Psoas muscle (tissue), 8 donors: Measurements from ENCODE around the gene AFAP1. TPM values are rescaled to one million over a fixed set of nuclear protein-coding genes. Genes with fewer than 3 reads are reported as not detected.

Source experiments
- ATAC-seq, 4 donors: fragments of 200-7000 bp; cut with Tn5 transposase; one replicate each; pipeline ENCODE4 v1.9.1; 2020; ENCODE audit warnings: moderate library complexity in 3 of 4, mild to moderate bottlenecking in 2 of 4
- DNase-seq, 2 donors: peaks; one replicate each; pipeline ENCODE4 v3.0.0-alpha.2; 2020
- H3K27ac ChIP-seq: fragments of 200-600 bp; one replicate; pipeline ENCODE4 v1.8.0; 2022
- H3K27me3 ChIP-seq, 3 donors: fragments of 200-600 bp in 1 of 3; one replicate each; pipeline versions ENCODE4 v1.6.1 to v1.8.0; 2013 to 2022; ENCODE audit warnings: low read length in 2 of 3, mild to moderate bottlenecking in 2 of 3, moderate library complexity in 1 of 3; ENCODE audit not compliant: insufficient read depth in 3 of 3
- H3K36me3 ChIP-seq, 2 donors: fragments of 200-600 bp in 1 of 2; one replicate each; pipeline versions ENCODE4 v1.6.1 to v1.8.0; 2013 to 2022; ENCODE audit warnings: low read depth in 1 of 2, mild to moderate bottlenecking in 1 of 2, moderate library complexity in 1 of 2; ENCODE audit not compliant: insufficient read depth in 1 of 2
- H3K4me1 ChIP-seq: fragments of 200-600 bp; one replicate; pipeline ENCODE4 v1.8.0; 2022
- H3K4me3 ChIP-seq: fragments of 200-600 bp; one replicate; pipeline ENCODE4 v1.8.0; 2022; ENCODE audit warnings: mild to moderate bottlenecking
- H3K9me3 ChIP-seq: fragments of 200-600 bp; one replicate; pipeline ENCODE4 v1.8.0; 2022
- CTCF ChIP-seq: fragments of 200-600 bp; IDR thresholded peaks from one replicate; pipeline ENCODE4 v1.8.0; 2022; ENCODE audit warnings: antibody characterized with exemption
- WGBS, 3 donors: extraction: QIAGEN DNeasy Blood & Tissue Kit; methylation state at CpG; one replicate each; pipeline versions ENCODE4 v1.1.6 to v1.1.7; 2013; 5-methylcytosine and 5-hydroxymethylcytosine counted together
- intact Hi-C, 2 donors: fragments of 100-400 bp; cut with DNase I; formaldehyde crosslinking; loops; one replicate each; pipeline versions ENCODE4 v1.11.0 to v1.14.2; 2022
- polyA plus RNA-seq, 3 donors: library from polyadenylated mRNA; stranded (reverse); fragments of 200-250 nt; gene quantifications; one replicate each; pipeline ENCODE4 v1.2.3, GENCODE V29; 2013
- total RNA-seq, 4 donors: library from RNA; stranded (reverse); fragmentation: NEBNext Ultra II Directional in 2 of 4; extraction: Animal tissue kit (Norgen Biotek cat#: 25700) in 2 of 4; gene quantifications; one replicate each; pipeline versions ENCODE4 v1.2.1 to v1.2.4, GENCODE V29; 2021 to 2023
- donor health status: healthy with polysubstance abuse.
- donor health status: DM: no; HTN: no; CAD: no; lungs with moderate emphysema.
- donor health status: Bipolar disorder and iron deficiency.
- donor health status: healthy.
- donor health status: DM: yes; HTN: yes; CAD: no.
- donor health status: DM: no; HTN: no; CAD: no.
- donor health status: DM: no; HTN: no; CAD: no.
- donor health status: DM: yes; HTN: yes; CAD: no.

AFAP1 gene
- total and polyA plus RNA-seq, 7 donors: 1.3 to 11.4 (median 2.6) TPM

DNA sequence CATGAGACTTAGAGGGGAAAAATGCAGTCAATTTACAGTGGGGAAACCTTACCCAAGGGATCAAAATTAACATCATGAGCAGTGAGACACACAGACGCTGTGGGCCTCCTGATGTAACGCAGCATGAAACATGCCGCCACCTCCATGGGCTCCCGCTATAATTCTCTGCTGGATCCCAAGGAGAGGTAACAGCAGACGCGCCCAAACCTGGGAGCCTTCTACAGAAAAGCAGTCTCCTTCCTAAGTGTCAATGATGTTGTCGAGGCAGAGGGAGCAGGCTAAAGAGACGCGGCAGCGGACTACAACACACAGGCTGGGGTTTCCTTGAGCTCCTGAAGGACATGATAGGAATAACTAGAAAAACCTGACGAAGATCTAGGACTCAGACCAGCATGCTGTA, 142.3 kb downstream of the AFAP1 start:
- no peaks in the 10 kb centered on the region for H3K9me3 ChIP-seq
- H3K4me3 ChIP-seq: no peak overlapping the region
- no peak for ATAC-seq
- H3K27ac ChIP-seq: no peak overlapping the region
- intact Hi-C loops: no loop called here
- peaks cover 0 to 62% of the 10 kb centered on the region in 2 donors for H3K36me3 ChIP-seq
- 92 to 94% (median 92%) methylated on average over 11 of the region's 11 CpGs for WGBS, 3 donors
- no peaks in the 10 kb centered on the region for H3K4me1 ChIP-seq
- no peaks in the 10 kb centered on the region for H3K27me3 ChIP-seq
- TF ChIP-seq CTCF: no peak
- DNase-seq: no peak

GRCh38 chr4:7795983-7796382, 143.7 kb downstream of the AFAP1 start:
- no peak for ATAC-seq
- intact Hi-C loops: no loop called here

GRCh38 chr4:7793186-7793585, 146.5 kb downstream of the AFAP1 start:
- no peaks in the 10 kb centered on the region for H3K9me3 ChIP-seq
- ATAC-seq: no peak
- no peak for TF ChIP-seq CTCF
- H3K4me1 ChIP-seq: peaks cover 7% of the 10 kb centered on the region
- no peaks in the 10 kb centered on the region for H3K27me3 ChIP-seq
- peaks cover 0 to 45% of the 10 kb centered on the region in 2 donors for H3K36me3 ChIP-seq
- intact Hi-C loops: no loop called here
- no peak for DNase-seq
- H3K4me3 ChIP-seq: no peak overlapping the region
- H3K27ac ChIP-seq: no peak overlapping the region
- 92 to 94% (median 93%) methylated on average over 10 of the region's 10 CpGs for WGBS, 3 donors

More at GRCh38 chr4:7795983-7796382, 143.7 kb downstream of the AFAP1 start:
- no peak for DNase-seq
- no peak for TF ChIP-seq CTCF
- Histone ChIP-seq H3K4me1 (no peaks in the 10 kb centered on the region), H3K36me3 (peaks cover 0 to 66% of the 10 kb centered on the region in 2 donors), H3K4me3 (no peak overlapping the region), H3K27ac (no peak overlapping the region), H3K27me3 (no peaks in the 10 kb centered on the region), H3K9me3 (no peaks in the 10 kb centered on the region)
- WGBS, 3 donors: 85 to 88% (median 87%) methylated on average over 8 of the region's 8 CpGs

- Histone ChIP-seq H3K36me3 (peaks cover 0 to 42% of the 10 kb centered on the region in 2 donors), H3K9me3 (no peaks in the 10 kb centered on the region), H3K4me3 (no peak overlapping the region), H3K27me3 (no peaks in the 10 kb centered on the region), H3K27ac (no peak overlapping the region), H3K4me1 (peaks cover 7% of the 10 kb centered on the region)
- DNase-seq: no peak
- ATAC-seq: no peak
- WGBS, 3 donors: 89 to 94% (median 89%) methylated on average over 8 of the region's 8 CpGs
- no peak for TF ChIP-seq CTCF
- intact Hi-C loops: no loop called here
These were observed 147.0 kb downstream of the AFAP1 start for GRCh38 chr4:7792616-7793015.

DNA sequence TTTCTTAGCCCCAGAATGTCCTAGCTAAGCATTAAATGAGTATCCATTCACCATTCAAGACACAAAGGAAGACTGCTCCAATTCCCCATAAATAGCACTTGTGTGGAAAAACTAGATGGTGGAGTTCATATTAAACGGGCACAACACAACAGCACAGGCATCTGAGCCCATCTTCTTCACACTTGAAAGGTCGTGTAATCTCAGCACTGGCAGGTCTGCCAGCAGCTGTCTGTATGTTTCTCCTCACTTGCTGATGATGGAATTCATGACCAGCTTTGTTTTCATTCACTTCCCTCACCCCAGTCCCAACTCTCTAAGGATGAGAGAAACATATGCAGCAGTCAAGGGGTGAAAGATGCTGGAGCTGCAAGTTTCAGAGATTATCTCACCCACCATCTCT, 148.7 kb downstream of the AFAP1 start:
- no peak for ATAC-seq

More for the DNA sequence above, 148.7 kb downstream of the AFAP1 start:
- H3K27me3 ChIP-seq: no peaks in the 10 kb centered on the region
- no peak overlapping the region for H3K27ac ChIP-seq
- no peak for DNase-seq
- intact Hi-C loops: no loop called here
- H3K4me1 ChIP-seq: peaks cover 7% of the 10 kb centered on the region
- no peaks in the 10 kb centered on the region for H3K9me3 ChIP-seq
- H3K4me3 ChIP-seq: no peak overlapping the region
- WGBS, 3 donors: 19 to 88% (median 34%) methylated on average over 2 of the region's 2 CpGs
- TF ChIP-seq CTCF: no peak
- peaks cover 0 to 37% of the 10 kb centered on the region in 2 donors for H3K36me3 ChIP-seq
